HepG2 (cell line): Measurements from ENCODE around the gene DNAAF1. TPM values are rescaled to one million over a fixed set of nuclear protein-coding genes. Genes with fewer than 3 reads are reported as not detected.
A peak's percentile ranks its signal among the peaks of the same experiment; 100 is the strongest.

ENCODE experiments used
- ATAC-seq: fragments of 200-7000 bp; cut with Tn5 transposase; 3 replicates; pipeline ENCODE4 v1.9.1; 2020; ENCODE audit warnings: mild to moderate bottlenecking, moderate library complexity
- BruUV-seq: library from RNA; stranded (reverse); fragments of 400-500 nt; replicated peaks from 2 replicates; lab custom pipeline; 2021; lab: Mats Ljungman, UMichigan
- CTCF ChIA-PET: fragments of 300-600 bp; formaldehyde crosslinking; extraction: SDS; loops from one replicate; lab custom pipeline; 2021; ENCODE audit warnings: low total read pairs, inconsistent platforms, low intra/inter-chr PET ratio; lab: Yijun Ruan, JAX
- POLR2A ChIA-PET: fragments of 350-600 bp; sonication (Branson Sonifier 250); formaldehyde crosslinking; loops from one replicate; lab custom pipeline; 2020; ENCODE audit warnings: antibody characterized with exemption, inconsistent platforms; lab: Yijun Ruan, JAX
- DNase-seq: peaks from one replicate; pipeline ENCODE4 v3.0.0-alpha.2; 2015; ENCODE audit warnings: low spot score
- FAIRE-seq: peaks from 3 replicates; lab custom pipeline; 2011; peaks lifted over from hg19 to GRCh38; lab: Jason Lieb, UNC
- H2AFZ ChIP-seq: one replicate; pipeline ENCODE4 v1.6.1; 2011; ENCODE audit warnings: low read length, inconsistent platforms
- H3K27ac ChIP-seq: fragments of 300-600 bp; 3 replicates; pipeline ENCODE4 v1.8.0; 2011; ENCODE audit warnings: mixed run types, mild to moderate bottlenecking, mixed read lengths, low read length, inconsistent platforms; ENCODE audit not compliant: insufficient read depth; ENCODE audit errors: extremely low read length
- H3K27me3 ChIP-seq, 2 experiments: fragments of 200-600 bp in 1 of 2; 2 replicates in 1 of 2; 3 replicates in 1 of 2; pipeline versions ENCODE4 v1.6.0 to v1.8.0; 2011; ENCODE audit warnings: low read length in 2 of 2, mild to moderate bottlenecking in 2 of 2, moderate library complexity in 2 of 2, inconsistent platforms in 1 of 2; ENCODE audit not compliant: insufficient read depth in 2 of 2, control insufficient read depth in 1 of 2
- H3K36me3 ChIP-seq, 2 experiments: fragments of 200-600 bp in 1 of 2; replicated peaks in 1 of 2; 2 replicates in 1 of 2; 3 replicates in 1 of 2; pipeline versions ENCODE4 v1.5.1 to v1.8.0; 2011; ENCODE audit warnings: low read length in 2 of 2, inconsistent platforms in 1 of 2; ENCODE audit not compliant: insufficient read depth in 2 of 2, control insufficient read depth in 1 of 2
- H3K4me1 ChIP-seq: 2 replicates; pipeline ENCODE4 v1.5.1; 2012; ENCODE audit warnings: low read length, inconsistent platforms; ENCODE audit not compliant: insufficient read depth
- H3K4me2 ChIP-seq: 2 replicates; pipeline ENCODE4 v1.6.0; 2011; ENCODE audit warnings: low read depth, low read length, inconsistent platforms
- H3K4me3 ChIP-seq, 3 experiments: fragments of 200-600 bp in 1 of 3; sonication (generic), shearing (Covaris generic) in 1 of 3; replicated peaks in 1 of 3; 2 replicates each; pipeline ENCODE4 v1.5.1; 2011 to 2016; ENCODE audit warnings: low read length in 3 of 3, inconsistent platforms in 2 of 3, low read depth in 2 of 3, mild to moderate bottlenecking in 2 of 3, control low read depth in 1 of 3, mixed read lengths in 1 of 3; ENCODE audit not compliant: insufficient read depth in 1 of 3
- H3K79me2 ChIP-seq: one replicate; pipeline ENCODE4 v1.6.1; 2011; ENCODE audit warnings: low read length, inconsistent platforms; ENCODE audit not compliant: insufficient read depth
- H3K9ac ChIP-seq: 2 replicates; pipeline ENCODE4 v1.6.0; 2011; ENCODE audit warnings: mild to moderate bottlenecking, low read depth, low read length, inconsistent platforms; ENCODE audit not compliant: insufficient read depth
- H3K9me3 ChIP-seq: 2 replicates; pipeline ENCODE4 v1.5.1; 2012; ENCODE audit warnings: mild to moderate bottlenecking, low read length
- H4K20me1 ChIP-seq: 2 replicates; pipeline ENCODE4 v1.6.0; 2011; ENCODE audit warnings: inconsistent platforms, mild to moderate bottlenecking, low read length, moderate library complexity; ENCODE audit not compliant: insufficient read depth
- AGO2 ChIP-seq: fragments of 200-400 bp; formaldehyde crosslinking; optimal IDR thresholded peaks from 2 replicates; pipeline ENCODE3; 2017; ENCODE audit warnings: mild to moderate bottlenecking, low read depth, low read length, moderate library complexity
- DNMT3B ChIP-seq: conservative IDR thresholded peaks from 2 replicates; pipeline ENCODE4 v1.6.1; 2016; ENCODE audit warnings: missing biosample characterization, control low read depth
- SMAD3 ChIP-seq: sonication (generic); formaldehyde crosslinking; IDR thresholded peaks from 2 replicates; pipeline ENCODE4 v1.4.0; 2020; ENCODE audit warnings: missing genetic modification reagents
- ZNF746 ChIP-seq: sonication (generic); formaldehyde crosslinking; IDR thresholded peaks from 2 replicates; pipeline ENCODE4 v1.8.0; 2022; ENCODE audit warnings: mild to moderate bottlenecking, missing genetic modification reagents
- WGBS: methylation state at CpG from one replicate; pipeline ENCODE4 v1.1.6; 2017; ENCODE audit warnings: low lambda C conversion rate; 5-methylcytosine and 5-hydroxymethylcytosine counted together
- in situ Hi-C: cut with HindIII; loops from 2 replicates; pipeline ENCODE4 v1.10.0; 2017; ENCODE audit warnings: low pct_unique_long_range_greater_than_20kb; ENCODE audit not compliant: extremely low pct_ligation_motif_present
- intact Hi-C: fragments of 100-400 bp; cut with micrococcal nuclease; formaldehyde crosslinking; loops from one replicate; pipeline ENCODE4 v1.10.0; 2022; ENCODE audit not compliant: unreplicated experiment
- polyA plus RNA-seq, 8 experiments: library from polyadenylated mRNA; depleted of rRNA in 3 of 8; stranded (reverse) in 7 of 8; unstranded in 1 of 8; fragments of >200 nt; fragmentation: Illumina TruSeq in 4 of 8; extraction: Trizol in 4 of 8; gene quantifications; 2 replicates each; pipeline versions ENCODE4 v1.2.1 to v1.2.3, GENCODE V29; 2011 to 2016; ENCODE audit warnings: low read depth in 4 of 8, missing spikeins in 1 of 8, mixed read lengths in 1 of 8; ENCODE audit not compliant: insufficient read depth in 1 of 8
- total RNA-seq, 5 experiments: library from RNA; depleted of rRNA; stranded (reverse); fragments of >200 nt; fragmentation: Illumina TruSeq; extraction: Trizol; gene quantifications; 2 replicates each; pipeline ENCODE4 v1.2.3, GENCODE V29; 2016; ENCODE audit warnings: low read depth in 1 of 5
- TF ChIP-seq, protein P1 (sequence below): sonication (generic); formaldehyde crosslinking; IDR thresholded peaks from 2 replicates; pipeline ENCODE4 v1.4.0; 2020; ENCODE audit warnings: missing genetic modification reagents
- TF ChIP-seq, protein P2 (sequence below): sonication (generic); formaldehyde crosslinking; IDR thresholded peaks from 2 replicates; pipeline ENCODE4 v1.4.0; 2020; ENCODE audit warnings: mild to moderate bottlenecking, missing genetic modification reagents

Gene DNAAF1
- total and polyA plus RNA-seq, 2 of the 13 experiments (the other 11 are each of a cell fraction or from before 2014, with no cell fraction given), result 0.04 TPM; not detected in 1

DNA sequence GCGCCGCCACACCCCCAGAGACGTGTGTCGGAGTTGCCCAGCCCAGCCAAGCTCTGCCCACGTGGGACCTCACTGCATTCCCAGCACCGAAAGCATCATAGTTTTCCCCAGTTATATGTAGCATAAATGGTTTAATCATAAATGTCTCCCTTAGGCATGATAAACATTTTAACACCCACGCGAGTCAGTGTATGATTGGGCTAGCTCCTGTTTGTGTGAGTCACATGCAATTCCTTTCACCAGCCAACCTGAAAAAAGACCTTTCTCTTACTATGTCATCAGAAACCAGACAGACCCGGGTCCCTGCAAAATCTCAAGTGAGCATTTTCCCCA lies 32.6 kb downstream of the DNAAF1 start (continued):
- TF ChIP-seq, protein P1, sequence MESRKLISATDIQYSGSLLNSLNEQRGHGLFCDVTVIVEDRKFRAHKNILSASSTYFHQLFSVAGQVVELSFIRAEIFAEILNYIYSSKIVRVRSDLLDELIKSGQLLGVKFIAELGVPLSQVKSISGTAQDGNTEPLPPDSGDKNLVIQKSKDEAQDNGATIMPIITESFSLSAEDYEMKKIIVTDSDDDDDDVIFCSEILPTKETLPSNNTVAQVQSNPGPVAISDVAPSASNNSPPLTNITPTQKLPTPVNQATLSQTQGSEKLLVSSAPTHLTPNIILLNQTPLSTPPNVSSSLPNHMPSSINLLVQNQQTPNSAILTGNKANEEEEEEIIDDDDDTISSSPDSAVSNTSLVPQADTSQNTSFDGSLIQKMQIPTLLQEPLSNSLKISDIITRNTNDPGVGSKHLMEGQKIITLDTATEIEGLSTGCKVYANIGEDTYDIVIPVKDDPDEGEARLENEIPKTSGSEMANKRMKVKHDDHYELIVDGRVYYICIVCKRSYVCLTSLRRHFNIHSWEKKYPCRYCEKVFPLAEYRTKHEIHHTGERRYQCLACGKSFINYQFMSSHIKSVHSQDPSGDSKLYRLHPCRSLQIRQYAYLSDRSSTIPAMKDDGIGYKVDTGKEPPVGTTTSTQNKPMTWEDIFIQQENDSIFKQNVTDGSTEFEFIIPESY (CRISPR knock-in tag), result no peak
- no peak for TF ChIP-seq DNMT3B (CRISPR knock-in tag)

DNA sequence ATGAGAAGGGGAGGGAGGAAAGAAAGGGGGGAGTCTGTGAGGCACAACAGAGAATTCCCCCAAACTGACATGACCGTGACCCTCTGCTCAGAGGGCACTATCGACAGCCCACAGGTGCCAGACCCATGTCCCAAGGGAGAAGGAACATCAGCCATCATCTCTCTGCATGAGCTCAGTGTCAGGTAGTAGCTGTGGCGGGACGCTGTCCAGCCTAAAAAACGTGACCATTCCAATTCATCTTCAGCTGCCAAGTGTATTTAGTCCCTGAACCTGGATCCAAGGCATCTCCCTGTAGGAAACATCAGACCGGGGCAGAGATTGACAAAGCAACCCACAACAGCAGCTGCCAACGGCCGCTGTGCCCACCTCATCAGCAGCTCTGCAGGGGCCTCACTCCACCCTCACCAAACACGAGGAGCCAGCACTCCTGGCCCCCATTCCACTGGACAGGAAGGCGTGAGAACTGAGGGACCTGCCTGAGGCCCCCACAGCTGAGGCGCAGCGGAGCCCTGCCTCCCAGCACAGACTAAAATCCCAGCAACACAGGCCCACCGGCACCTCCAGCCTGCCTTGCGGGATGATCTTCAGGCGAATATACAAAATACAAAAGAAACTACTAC lies 33.1 kb downstream of the DNAAF1 start:
- ATAC-seq, result no peak
- in situ Hi-C loops, result loop anchor here (5.0 to 25.0 kb wide), 2 partner anchors 91 to 216 kb away; partner anchors contain the start of genes NECAB2 and OSGIN1
- Histone ChIP-seq H3K9ac (no peak overlapping the region), H3K36me3 (peaks cover 23 to 40% of the 10 kb centered on the region in 2 experiments; a peak in 4 of 5 replicates), H2AFZ (no peak overlapping the region), H3K9me3 (no peaks in the 10 kb centered on the region), H3K4me2 (no peak overlapping the region), H3K27me3 (peaks cover 0 to 1% of the 10 kb centered on the region in 2 experiments; a peak in 1 of 5 replicates), H4K20me1 (no peaks in the 10 kb centered on the region), H3K79me2 (no peaks in the 10 kb centered on the region), H3K4me1 (peaks cover 37% of the 10 kb centered on the region), H3K27ac (peak overlapping the region; percentile 14), H3K4me3 (no peak overlapping the region)
- TF ChIP-seq, protein P2, sequence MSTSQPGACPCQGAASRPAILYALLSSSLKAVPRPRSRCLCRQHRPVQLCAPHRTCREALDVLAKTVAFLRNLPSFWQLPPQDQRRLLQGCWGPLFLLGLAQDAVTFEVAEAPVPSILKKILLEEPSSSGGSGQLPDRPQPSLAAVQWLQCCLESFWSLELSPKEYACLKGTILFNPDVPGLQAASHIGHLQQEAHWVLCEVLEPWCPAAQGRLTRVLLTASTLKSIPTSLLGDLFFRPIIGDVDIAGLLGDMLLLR (CRISPR knock-in tag), result no peak
- TF ChIP-seq AGO2 (peak; percentile 24), SMAD3 (CRISPR knock-in tag) (no peak), ZNF746 (CRISPR knock-in tag) (no peak)
- DNase-seq, result no peak
- WGBS, result 94% methylated on average over 13 of the region's 15 CpGs
- POLR2A ChIA-PET, result interaction anchor here (0.9 to 2.6 kb wide), 4 partner anchors 9 to 62 kb away, joined by 3 to 18 read pairs (median 6); partner anchors contain the start of genes MBTPS1 and TAF1C
- FAIRE-seq, result no peak
- intact Hi-C loops, result loop anchor here (5.0 kb wide), 1 partner anchor 226 kb away; the partner anchor contains the start of gene OSGIN1
- CTCF ChIA-PET, result no interaction called here
- BruUV-seq, result no TSS peak
